Activated T-cell treated with anti-CD3 and anti-CD28 coated beads, Interleukin-2, amount 50 U/mL, for 4 hours (primary cell): ENCODE data around the gene IGFBP6. TPM values are rescaled to one million over a fixed set of nuclear protein-coding genes. Genes with fewer than 3 reads are reported as not detected.

Source experiments
- ATAC-seq, 2 donors: fragments of 200-7000 bp; cut with Tn5 transposase; one replicate each; pipeline ENCODE4 v1.10.0; 2021
- DNase-seq: peaks from one replicate; pipeline ENCODE4 v3.0.0-alpha.2; 2020
- H3K27me3 Mint-ChIP-seq: one replicate; pipeline ENCODE4 v1.8.0; 2021; ENCODE audit warnings: low read depth, mixed read lengths
- H3K36me3 Mint-ChIP-seq: one replicate; pipeline ENCODE4 v1.8.0; 2022; ENCODE audit warnings: mixed read lengths; ENCODE audit not compliant: insufficient read depth
- H3K4me1 Mint-ChIP-seq: one replicate; pipeline ENCODE4 v1.8.0; 2021; ENCODE audit warnings: low read depth, mixed read lengths
- H3K4me3 Mint-ChIP-seq: one replicate; pipeline ENCODE4 v1.8.0; 2021; ENCODE audit warnings: mild to moderate bottlenecking, moderate library complexity, mixed read lengths
- H3K9me3 Mint-ChIP-seq: one replicate; pipeline ENCODE4 v1.8.0; 2021; ENCODE audit warnings: mixed read lengths
- total RNA-seq, 3 donors: library from RNA; stranded (reverse); gene quantifications; one replicate each; pipeline ENCODE4 v1.2.1, GENCODE V29; 2021

IGFBP6 gene
- total RNA-seq, 3 donors from 2014 or later = 0.29 to 0.43 (median 0.38) TPM

DNA sequence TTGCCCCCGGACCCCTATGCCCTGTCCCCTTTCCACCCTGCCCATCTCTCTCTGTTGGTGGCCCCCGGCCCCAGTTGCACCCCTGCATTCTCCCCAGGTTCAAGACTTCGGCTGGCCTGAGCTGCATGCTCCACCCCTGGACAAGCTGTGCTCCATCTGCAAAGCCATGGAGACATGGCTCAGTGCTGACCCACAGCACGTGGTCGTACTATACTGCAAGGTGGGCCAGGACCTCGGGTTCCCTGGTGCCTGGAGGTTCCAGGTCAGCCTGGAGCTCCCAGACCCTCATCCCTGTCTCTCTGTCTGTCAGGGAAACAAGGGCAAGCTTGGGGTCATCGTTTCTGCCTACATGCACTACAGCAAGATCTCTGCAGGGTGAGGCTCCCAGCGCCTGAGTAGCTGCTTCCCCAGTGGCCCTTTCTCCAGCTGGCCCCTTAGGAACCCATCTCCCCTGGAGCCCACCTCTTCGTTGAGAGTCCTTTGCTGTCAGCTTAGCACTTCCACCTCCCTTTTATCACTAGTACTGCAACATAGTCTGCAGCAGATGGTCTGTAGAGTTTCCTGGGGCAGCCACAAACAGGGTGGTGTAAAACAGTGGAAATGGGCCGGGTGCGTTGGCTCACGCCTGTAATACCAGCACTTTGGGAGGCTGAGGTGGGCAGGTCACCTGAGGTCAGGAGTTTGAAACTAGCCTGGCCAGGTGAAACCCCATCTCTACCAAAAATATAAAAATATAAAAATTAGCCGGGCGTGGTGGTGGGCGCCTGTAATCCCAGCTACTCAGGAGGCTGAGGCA lies 41.8 kb upstream of the IGFBP6 start:
- H3K4me1 Mint-ChIP-seq = peaks cover 10% of the 10 kb centered on the region
- no peaks in the 10 kb centered on the region for H3K9me3 Mint-ChIP-seq
- H3K4me3 Mint-ChIP-seq = peak overlapping the region; percentile 59
- ATAC-seq = no peak
- no peaks in the 10 kb centered on the region for H3K36me3 Mint-ChIP-seq
- no peak for DNase-seq
- H3K27me3 Mint-ChIP-seq = no peaks in the 10 kb centered on the region

- no peak for ATAC-seq
- Mint-ChIP-seq H3K27me3 (no peaks in the 10 kb centered on the region), H3K36me3 (no peaks in the 10 kb centered on the region), H3K4me1 (peaks cover 10% of the 10 kb centered on the region), H3K9me3 (no peaks in the 10 kb centered on the region), H3K4me3 (no peak overlapping the region)
- no peak for DNase-seq
These were observed 41.2 kb upstream of the IGFBP6 start for GRCh38 chr12:53056296-53056695.

- H3K4me1 Mint-ChIP-seq = peaks cover 10% of the 10 kb centered on the region
- no peak for DNase-seq
- no peaks in the 10 kb centered on the region for H3K36me3 Mint-ChIP-seq
- no peaks in the 10 kb centered on the region for H3K27me3 Mint-ChIP-seq
- no peak overlapping the region for H3K4me3 Mint-ChIP-seq
- no peaks in the 10 kb centered on the region for H3K9me3 Mint-ChIP-seq
- ATAC-seq = no peak
These were observed 40.6 kb upstream of the IGFBP6 start for GRCh38 chr12:53056901-53057300.

DNA sequence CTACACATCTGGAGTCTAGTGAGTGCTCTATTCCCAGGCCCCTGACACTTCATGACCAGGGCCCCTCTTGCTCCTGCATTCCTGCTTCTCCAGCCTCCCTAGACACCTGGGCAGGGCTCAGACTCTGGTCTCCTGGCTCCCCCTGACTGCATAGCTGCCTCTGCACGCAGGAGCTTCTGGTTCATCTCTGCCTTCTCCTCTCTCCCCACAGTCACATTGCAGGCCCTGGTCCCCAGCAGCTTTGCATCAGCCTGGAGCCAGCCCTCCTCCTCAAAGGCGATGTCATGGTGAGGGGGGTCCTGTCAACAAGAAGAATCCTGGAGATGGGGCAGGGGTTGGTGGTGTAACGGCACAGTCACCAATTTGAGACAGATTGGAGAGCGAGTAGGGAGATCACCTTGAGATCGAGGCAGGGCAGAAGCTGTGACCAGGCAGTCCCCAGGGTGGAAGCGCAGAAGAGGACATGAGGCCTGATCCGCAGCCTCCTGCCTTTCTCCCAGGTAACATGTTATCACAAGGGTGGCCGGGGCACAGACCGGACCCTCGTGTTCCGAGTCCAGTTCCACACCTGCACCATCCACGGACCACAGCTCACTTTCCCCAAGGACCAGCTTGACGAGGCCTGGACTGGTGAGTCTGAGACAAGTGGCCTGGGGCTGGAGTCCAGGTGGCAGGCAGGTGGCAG lies 39.5 kb upstream of the IGFBP6 start:
- no peaks in the 10 kb centered on the region for H3K27me3 Mint-ChIP-seq
- no peak overlapping the region for H3K4me3 Mint-ChIP-seq
- no peaks in the 10 kb centered on the region for H3K9me3 Mint-ChIP-seq
- no peaks in the 10 kb centered on the region for H3K36me3 Mint-ChIP-seq
- ATAC-seq (no peak), DNase-seq (no peak)
- peaks cover 10% of the 10 kb centered on the region for H3K4me1 Mint-ChIP-seq

GRCh38 chr12:53058674-53059433 lies 38.6 kb upstream of the IGFBP6 start:
- no peak for ATAC-seq
- no peaks in the 10 kb centered on the region for H3K9me3 Mint-ChIP-seq
- no peaks in the 10 kb centered on the region for H3K27me3 Mint-ChIP-seq
- no peaks in the 10 kb centered on the region for H3K36me3 Mint-ChIP-seq
- no peak for DNase-seq
- H3K4me1 Mint-ChIP-seq = peaks cover 5% of the 10 kb centered on the region
- no peak overlapping the region for H3K4me3 Mint-ChIP-seq

DNA sequence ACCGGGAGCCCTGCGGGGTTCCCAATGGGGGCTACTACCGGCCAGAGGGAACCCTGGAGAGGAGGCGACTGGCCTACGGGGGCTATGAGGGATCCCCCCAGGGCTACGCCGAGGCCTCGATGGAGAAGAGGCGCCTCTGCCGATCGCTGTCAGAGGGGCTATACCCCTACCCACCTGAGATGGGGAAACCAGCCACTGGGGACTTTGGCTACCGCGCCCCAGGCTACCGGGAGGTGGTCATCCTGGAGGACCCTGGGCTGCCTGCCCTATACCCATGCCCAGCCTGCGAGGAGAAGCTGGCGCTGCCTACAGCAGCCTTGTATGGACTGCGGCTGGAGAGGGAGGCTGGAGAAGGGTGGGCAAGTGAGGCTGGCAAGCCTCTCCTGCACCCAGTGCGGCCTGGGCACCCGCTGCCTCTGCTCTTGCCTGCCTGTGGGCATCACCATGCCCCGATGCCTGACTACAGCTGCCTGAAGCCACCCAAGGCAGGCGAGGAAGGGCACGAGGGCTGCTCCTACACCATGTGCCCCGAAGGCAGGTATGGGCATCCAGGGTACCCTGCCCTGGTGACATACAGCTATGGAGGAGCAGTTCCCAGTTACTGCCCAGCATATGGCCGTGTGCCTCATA lies 37.9 kb upstream of the IGFBP6 start:
- ATAC-seq (no peak), DNase-seq (no peak)
- Mint-ChIP-seq H3K4me3 (no peak overlapping the region), H3K9me3 (no peaks in the 10 kb centered on the region), H3K4me1 (no peaks in the 10 kb centered on the region), H3K36me3 (peaks cover 2% of the 10 kb centered on the region), H3K27me3 (no peaks in the 10 kb centered on the region)

- peaks cover 6% of the 10 kb centered on the region for H3K36me3 Mint-ChIP-seq
- no peaks in the 10 kb centered on the region for H3K27me3 Mint-ChIP-seq
- H3K4me3 Mint-ChIP-seq = no peak overlapping the region
- DNase-seq (no peak), ATAC-seq (no peak)
- no peaks in the 10 kb centered on the region for H3K9me3 Mint-ChIP-seq
- no peaks in the 10 kb centered on the region for H3K4me1 Mint-ChIP-seq
These were observed 37.3 kb upstream of the IGFBP6 start for GRCh38 chr12:53060064-53060720.

DNA sequence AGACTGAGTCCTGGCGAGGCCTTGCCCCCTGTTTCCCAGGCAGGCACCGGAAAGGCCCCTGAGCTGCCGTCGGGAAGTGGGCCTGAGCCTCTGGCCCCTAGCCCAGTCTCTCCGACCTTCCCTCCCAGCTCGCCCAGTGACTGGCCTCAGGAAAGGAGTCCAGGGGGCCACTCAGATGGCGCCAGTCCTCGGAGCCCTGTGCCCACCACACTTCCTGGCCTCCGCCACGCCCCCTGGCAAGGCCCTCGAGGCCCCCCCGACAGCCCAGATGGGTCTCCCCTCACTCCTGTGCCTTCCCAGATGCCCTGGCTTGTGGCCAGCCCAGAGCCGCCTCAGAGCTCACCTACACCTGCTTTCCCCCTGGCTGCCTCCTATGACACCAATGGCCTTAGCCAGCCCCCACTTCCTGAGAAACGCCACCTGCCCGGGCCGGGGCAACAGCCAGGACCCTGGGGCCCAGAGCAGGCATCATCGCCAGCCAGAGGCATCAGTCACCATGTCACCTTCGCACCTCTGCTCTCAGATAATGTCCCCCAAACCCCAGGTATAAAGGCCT lies 36.7 kb upstream of the IGFBP6 start:
- H3K9me3 Mint-ChIP-seq = no peaks in the 10 kb centered on the region
- no peak for DNase-seq
- H3K36me3 Mint-ChIP-seq = peaks cover 7% of the 10 kb centered on the region
- H3K4me3 Mint-ChIP-seq = no peak overlapping the region
- peaks cover under 1% of the 10 kb centered on the region for H3K4me1 Mint-ChIP-seq
- H3K27me3 Mint-ChIP-seq = no peaks in the 10 kb centered on the region
- ATAC-seq = no peak

DNA sequence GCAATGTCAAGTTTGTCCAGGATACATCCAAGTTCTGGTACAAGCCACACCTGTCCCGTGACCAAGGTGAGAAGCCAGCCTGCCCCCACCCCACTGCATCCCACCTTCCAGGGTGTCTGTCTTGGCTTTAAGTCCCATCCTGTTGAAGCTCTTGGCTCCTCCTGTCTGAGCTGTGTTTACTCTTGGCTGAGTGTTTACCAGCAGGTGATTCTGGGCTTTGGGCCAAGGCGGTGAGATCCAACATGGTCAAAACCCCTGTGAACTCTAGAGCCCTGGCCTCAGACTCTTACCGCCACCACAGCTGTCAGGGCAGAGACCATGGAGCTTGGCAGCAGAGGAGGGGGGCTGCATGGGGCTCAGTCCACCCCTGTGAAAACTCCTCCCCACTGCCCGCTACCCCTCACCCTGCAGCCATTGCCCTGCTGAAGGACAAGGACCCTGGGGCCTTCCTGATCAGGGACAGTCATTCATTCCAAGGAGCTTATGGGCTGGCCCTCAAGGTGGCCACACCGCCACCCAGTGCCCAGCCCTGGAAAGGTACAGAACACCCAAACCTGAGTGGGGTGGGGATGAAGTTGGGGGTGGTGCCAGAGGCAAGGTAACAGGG lies 36.0 kb upstream of the IGFBP6 start:
- Mint-ChIP-seq H3K9me3 (no peaks in the 10 kb centered on the region), H3K4me1 (peaks cover 5% of the 10 kb centered on the region), H3K27me3 (no peaks in the 10 kb centered on the region), H3K36me3 (peaks cover 10% of the 10 kb centered on the region), H3K4me3 (no peak overlapping the region)
- ATAC-seq (no peak), DNase-seq (no peak)

DNA sequence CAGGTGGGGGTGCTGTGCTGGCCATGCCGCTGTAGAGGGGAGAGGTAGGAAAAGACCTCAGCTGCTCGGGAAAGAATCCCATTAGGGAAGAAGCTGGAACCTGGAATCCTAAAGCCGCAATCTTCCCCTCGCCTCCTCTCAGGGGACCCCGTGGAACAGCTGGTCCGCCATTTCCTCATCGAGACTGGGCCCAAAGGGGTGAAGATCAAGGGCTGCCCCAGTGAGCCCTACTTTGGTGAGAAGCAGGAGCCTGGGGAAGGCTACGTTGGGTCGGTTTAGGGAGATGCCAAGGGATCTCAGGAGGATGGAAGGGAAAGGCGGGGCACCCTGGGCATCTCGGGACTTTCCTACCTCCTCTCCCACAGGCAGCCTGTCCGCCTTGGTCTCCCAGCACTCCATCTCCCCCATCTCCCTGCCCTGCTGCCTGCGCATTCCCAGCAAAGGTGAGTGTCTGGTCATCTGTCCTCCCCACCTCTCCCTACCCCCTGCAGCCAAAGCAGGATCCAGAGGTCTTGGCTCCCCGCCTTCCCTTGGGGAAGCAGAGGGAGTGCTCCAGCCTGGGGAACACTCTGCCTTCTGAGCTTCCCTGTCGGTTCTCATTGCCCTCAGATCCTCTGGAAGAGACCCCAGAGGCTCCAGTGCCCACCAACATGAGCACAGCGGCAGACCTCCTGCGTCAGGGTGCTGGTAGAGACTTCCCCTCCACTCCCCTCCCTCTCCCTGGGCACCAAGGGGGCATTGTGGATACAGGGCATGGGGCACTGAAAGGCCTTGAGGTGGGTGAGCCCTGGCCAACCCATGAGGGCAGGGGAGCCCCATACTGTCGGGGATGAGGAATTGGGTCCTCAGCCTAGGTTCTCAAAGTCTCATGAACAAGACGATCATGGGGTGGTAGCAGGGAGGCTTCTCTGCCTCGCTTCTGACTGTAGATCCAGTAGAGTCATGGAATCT lies 35.2 kb upstream of the IGFBP6 start:
- DNase-seq (no peak), ATAC-seq (no peak)
- Mint-ChIP-seq H3K9me3 (no peaks in the 10 kb centered on the region), H3K4me3 (no peak overlapping the region), H3K36me3 (peaks cover 10% of the 10 kb centered on the region), H3K27me3 (no peaks in the 10 kb centered on the region), H3K4me1 (peaks cover 5% of the 10 kb centered on the region)

DNA sequence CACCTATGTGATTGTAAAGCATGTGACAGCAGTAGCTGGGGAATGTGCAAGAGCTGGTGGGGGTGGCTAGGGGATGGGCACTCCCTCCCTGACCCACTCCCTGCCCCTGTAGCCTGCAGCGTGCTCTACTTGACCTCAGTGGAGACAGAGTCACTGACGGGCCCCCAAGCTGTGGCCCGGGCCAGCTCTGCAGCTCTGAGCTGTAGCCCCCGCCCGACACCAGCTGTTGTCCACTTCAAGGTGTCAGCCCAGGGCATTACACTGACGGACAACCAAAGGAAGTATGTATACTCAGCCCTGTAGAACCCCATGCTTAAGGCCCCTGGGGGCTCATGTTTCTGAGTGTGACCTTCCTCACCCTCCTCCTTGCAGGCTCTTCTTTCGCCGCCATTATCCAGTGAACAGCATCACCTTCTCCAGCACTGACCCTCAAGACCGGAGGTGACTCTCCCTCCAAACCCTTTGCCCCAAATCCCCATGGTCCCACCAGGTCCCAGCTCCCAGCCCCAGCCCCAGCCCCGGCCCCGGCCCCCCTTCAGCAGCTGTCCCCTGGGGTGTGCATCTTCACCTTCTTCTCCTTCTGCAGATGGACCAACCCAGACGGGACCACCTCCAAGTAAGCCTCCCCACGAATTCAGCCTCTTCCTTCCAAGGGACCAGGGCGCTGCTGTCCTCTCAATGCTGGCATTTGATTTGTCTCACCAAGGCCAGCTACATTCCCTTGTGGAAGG lies 34.3 kb upstream of the IGFBP6 start:
- Mint-ChIP-seq H3K4me3 (no peak overlapping the region), H3K4me1 (peaks cover 5% of the 10 kb centered on the region), H3K36me3 (peaks cover 11% of the 10 kb centered on the region), H3K27me3 (no peaks in the 10 kb centered on the region), H3K9me3 (no peaks in the 10 kb centered on the region)
- no peak for ATAC-seq
- no peak for DNase-seq
